Stimulated activated CD8-positive, alpha-beta memory T cell treated with anti-CD3 and anti-CD28 coated beads, Interleukin-2, amount 100 ng/mL, for 1 hour (primary cell): ENCODE measurements around the gene PTPRT.

Source experiments
- DNase-seq, 2 donors: peaks; one replicate each; pipeline ENCODE4 v3.0.0-alpha.2; 2020; ENCODE audit warnings: low read depth in 2 of 2

The PTPRT gene

DNA sequence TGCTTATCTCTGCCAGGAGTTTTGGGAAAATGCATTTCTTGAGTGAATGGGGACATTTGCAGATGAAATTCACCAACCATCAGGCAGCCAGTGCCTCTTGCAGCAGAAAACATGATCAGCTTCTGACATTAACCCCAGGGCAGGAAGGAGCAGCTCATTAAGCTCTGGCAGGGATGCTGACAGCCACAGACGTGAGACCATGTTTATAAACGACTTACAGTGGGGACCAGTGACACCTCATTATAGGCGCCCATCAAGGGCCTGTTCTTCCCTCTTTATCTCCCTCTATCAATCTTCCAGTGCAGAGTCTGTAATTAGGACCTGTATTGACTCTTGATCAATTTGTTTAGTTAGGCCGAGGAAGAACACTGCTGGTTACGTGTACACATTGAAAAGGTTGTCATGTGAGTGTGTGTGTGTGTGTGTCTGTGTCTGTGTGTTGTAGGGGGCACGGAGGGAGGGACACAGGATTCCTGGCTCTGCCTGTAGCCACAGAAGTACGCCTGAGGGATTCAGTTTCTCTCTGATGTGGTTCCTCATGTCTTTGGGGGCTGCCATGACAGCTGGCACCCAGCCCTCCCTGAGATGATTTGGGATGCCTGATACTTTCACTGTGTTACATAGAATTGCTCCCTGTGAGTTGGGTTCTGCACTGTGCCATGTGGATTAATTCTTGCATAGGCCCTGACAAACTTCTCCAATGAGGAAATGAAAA is 1143.2 kb downstream of the PTPRT start:
- DNase-seq: no peak

DNA sequence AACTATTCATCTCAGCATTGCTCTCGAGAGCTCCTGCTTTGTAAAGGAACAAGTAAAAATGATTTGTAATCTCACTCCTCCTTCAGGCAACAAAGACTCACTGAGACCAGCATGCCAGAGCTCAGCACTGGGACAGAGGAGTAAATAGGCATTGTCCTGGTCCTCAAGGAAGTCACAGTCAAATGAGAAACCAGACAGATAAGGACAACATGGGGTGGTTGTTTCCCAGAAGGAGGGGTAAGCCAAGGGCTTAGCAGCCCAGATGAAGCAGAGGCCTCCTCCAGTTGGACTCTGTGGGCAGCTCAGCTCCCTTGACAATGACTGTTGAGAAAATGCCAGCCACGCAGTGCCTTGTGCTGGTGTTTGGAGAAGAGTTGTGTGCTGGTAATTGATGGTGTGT is 1145.8 kb downstream of the PTPRT start:
- DNase-seq: no peak

DNA sequence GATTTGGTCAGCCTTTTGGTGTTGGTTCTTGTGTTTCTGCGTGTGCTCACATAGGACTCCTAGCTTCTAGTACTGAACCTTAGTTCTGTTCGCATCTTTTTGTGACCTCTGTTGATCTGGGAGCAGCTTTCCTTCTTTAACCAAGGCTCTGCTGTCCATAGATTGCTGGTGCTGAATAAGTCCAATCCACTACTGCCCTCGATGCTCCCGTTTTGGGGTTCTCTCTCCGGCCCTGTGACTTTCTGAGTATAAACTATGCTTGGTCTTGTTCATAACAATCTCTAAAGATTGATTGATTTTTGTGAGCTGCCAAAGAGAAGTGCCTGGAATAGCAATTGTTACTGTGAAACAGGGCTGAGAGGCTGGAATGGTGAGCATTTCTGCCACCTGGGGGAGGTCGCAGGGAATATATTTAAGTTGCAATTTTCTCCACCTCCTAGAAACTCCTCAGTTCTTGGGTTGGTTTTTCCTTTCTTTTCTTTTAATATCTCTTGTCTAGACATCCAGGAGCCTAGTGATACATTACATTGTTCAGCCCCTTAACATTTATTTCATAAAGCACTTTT is 1148.6 kb downstream of the PTPRT start:
- DNase-seq: no peak

DNA sequence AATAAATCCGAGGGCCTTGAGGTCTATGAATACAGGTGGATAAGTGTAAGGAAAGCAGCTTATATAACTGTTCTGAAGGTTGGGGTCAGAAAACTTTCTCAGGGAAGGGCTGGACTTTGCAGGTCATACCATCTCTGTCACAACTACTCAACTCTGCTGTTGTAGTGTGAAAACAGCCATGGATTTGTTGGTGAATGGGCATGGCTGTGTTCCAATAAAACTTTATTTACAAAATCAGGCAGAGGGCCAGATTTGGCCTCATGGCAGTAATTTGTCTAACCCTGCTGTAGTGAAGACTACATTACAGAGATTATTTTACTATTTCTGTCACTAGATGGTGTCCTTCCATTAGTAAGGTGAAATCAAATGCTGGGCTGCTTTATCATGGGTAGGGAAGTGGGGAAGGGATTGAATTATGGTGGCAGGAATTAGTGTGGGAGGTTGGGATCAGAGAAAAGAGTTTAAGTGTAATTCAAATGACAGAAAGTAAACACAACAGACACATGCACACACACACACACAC is 1161.9 kb downstream of the PTPRT start:
- DNase-seq: no peak

DNA sequence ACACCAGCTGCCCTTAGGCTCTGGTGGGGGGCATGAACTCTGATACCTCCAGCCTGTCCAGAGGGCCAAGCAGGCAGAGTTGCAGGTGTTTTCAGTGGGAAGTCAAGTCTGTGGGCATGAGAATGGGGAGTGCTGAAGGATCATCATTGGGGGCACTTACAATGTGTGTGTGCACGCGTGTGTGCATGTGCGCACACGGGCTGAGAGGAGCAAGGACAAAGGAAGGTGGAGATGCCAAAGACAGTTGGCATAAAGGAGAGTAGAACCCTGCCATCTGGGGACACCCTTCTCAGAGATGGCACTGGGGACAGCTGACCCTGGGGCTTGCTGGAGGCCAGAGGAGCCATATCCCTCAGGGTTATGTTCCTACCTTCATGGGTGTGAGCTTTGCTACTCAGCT is 1163.1 kb downstream of the PTPRT start:
- DNase-seq: no peak

DNA sequence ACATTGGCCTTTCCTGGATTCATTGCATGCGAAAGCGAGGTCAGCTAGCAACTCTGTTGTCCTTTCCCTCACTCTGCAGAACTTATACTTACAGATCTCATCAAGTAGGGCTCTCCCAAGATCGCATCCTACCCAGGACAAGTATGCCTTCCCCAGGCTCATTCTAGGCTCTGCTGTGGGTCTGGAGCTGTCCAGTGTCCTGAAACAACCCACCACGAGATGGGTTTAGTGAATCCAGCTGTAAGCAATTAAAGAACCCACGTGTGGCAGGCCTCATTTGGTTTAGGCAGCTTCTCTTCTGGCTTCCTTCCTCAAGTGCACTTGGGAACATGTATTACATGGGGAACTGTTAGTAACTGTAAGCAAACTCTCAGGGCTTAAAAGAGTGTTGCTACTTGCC is 1165.1 kb downstream of the PTPRT start:
- no peak for DNase-seq
